Liver (tissue), 9 donors: ENCODE results near the gene TERT. TPM values are rescaled to one million over a fixed set of nuclear protein-coding genes. Genes with fewer than 3 reads are reported as not detected.
"Not testable (repeated sequence)": the region's sequence is repeated elsewhere in the genome, so short reads cannot be mapped to it uniquely, and the experiment has no call there.

Experiments
- DNase-seq: peaks from one replicate; pipeline ENCODE4 v3.0.0-alpha.2; 2017; ENCODE audit warnings: low spot score
- H3K27ac ChIP-seq, 2 donors: one replicate each; pipeline ENCODE4 v1.7.0; 2013; ENCODE audit warnings: inconsistent platforms in 2 of 2, low read length in 2 of 2, control low read depth in 1 of 2, low read depth in 1 of 2, mild to moderate bottlenecking in 1 of 2
- H3K27me3 ChIP-seq, 4 donors: one replicate each; pipeline versions ENCODE4 v1.6.1 to v1.7.0; 2013; ENCODE audit warnings: low read length in 3 of 4, inconsistent platforms in 1 of 4, mild to moderate bottlenecking in 1 of 4, moderate library complexity in 1 of 4; ENCODE audit not compliant: control insufficient read depth in 4 of 4, insufficient read depth in 4 of 4
- H3K36me3 ChIP-seq, 4 donors: one replicate each; pipeline versions ENCODE4 v1.6.1 to v1.7.0; 2013; ENCODE audit warnings: low read length in 3 of 4, mild to moderate bottlenecking in 3 of 4, low read depth in 1 of 4, moderate library complexity in 1 of 4; ENCODE audit not compliant: control insufficient read depth in 4 of 4, insufficient read depth in 3 of 4
- H3K4me1 ChIP-seq, 4 donors: one replicate each; pipeline versions ENCODE4 v1.6.1 to v1.7.0; 2013; ENCODE audit warnings: low read length in 3 of 4, mild to moderate bottlenecking in 3 of 4, moderate library complexity in 1 of 4; ENCODE audit not compliant: control insufficient read depth in 4 of 4, insufficient read depth in 4 of 4
- H3K4me3 ChIP-seq, 3 donors: one replicate each; pipeline versions ENCODE4 v1.6.1 to v1.7.0; 2013; ENCODE audit warnings: low read length in 3 of 3, control low read depth in 1 of 3, low read depth in 1 of 3, mild to moderate bottlenecking in 1 of 3
- H3K9ac ChIP-seq, 2 donors: one replicate each; pipeline ENCODE4 v1.7.0; 2013; ENCODE audit warnings: low read length in 2 of 2, mild to moderate bottlenecking in 2 of 2, moderate library complexity in 2 of 2, control low read depth in 1 of 2, low read depth in 1 of 2
- H3K9me3 ChIP-seq, 4 donors: one replicate each; pipeline versions ENCODE4 v1.6.1 to v1.7.0; 2013; ENCODE audit warnings: low read length in 3 of 4; ENCODE audit not compliant: control insufficient read depth in 4 of 4
- ATF3 ChIP-seq: IDR thresholded peaks from 2 replicates; pipeline ENCODE4 v1.6.1; 2016; ENCODE audit warnings: antibody characterized with exemption
- FOXA2 ChIP-seq: IDR thresholded peaks from 2 replicates; pipeline ENCODE4 v1.6.1; 2016; ENCODE audit warnings: antibody characterized with exemption
- GABPA ChIP-seq, 2 donors: IDR thresholded peaks in 1 of 2; conservative IDR thresholded peaks in 1 of 2; 2 replicates each; pipeline ENCODE4 v1.6.1; 2016; ENCODE audit warnings: antibody characterized with exemption in 2 of 2, mild to moderate bottlenecking in 1 of 2, moderate library complexity in 1 of 2
- JUND ChIP-seq, 2 donors: IDR thresholded peaks; 2 replicates each; pipeline ENCODE4 v1.6.1; 2016; ENCODE audit warnings: antibody characterized with exemption in 2 of 2
- MAX ChIP-seq: IDR thresholded peaks from 2 replicates; pipeline ENCODE4 v1.6.1; 2016; ENCODE audit warnings: antibody characterized with exemption
- NR2F2 ChIP-seq: IDR thresholded peaks from 2 replicates; pipeline ENCODE4 v1.6.1; 2016; ENCODE audit warnings: antibody characterized with exemption
- REST ChIP-seq: IDR thresholded peaks from 2 replicates; pipeline ENCODE4 v1.6.1; 2016; ENCODE audit warnings: antibody characterized with exemption, mild to moderate bottlenecking
- RXRA ChIP-seq, 2 donors: IDR thresholded peaks; 2 replicates each; pipeline ENCODE4 v1.6.1; 2017 to 2018; ENCODE audit warnings: antibody characterized with exemption in 2 of 2, mild to moderate bottlenecking in 1 of 2
- TAF1 ChIP-seq: conservative IDR thresholded peaks from 2 replicates; pipeline ENCODE4 v1.6.1; 2016; ENCODE audit warnings: antibody characterized with exemption, mild to moderate bottlenecking
- YY1 ChIP-seq: IDR thresholded peaks from 2 replicates; pipeline ENCODE4 v1.6.1; 2016; ENCODE audit warnings: antibody characterized with exemption, mild to moderate bottlenecking
- ZBTB33 ChIP-seq: IDR thresholded peaks from 2 replicates; pipeline ENCODE4 v1.6.1; 2016; ENCODE audit warnings: antibody characterized with exemption
- WGBS: extraction: QIAGEN DNeasy Blood & Tissue Kit; methylation state at CpG from one replicate; pipeline ENCODE4 v1.1.7; 2013; 5-methylcytosine and 5-hydroxymethylcytosine counted together
- polyA plus RNA-seq, 2 donors: library from polyadenylated mRNA; stranded (reverse) in 1 of 2; unstranded in 1 of 2; fragments of 200-250 nt in 1 of 2; fragments of >200 nt in 1 of 2; fragmentation: Nextera tagmentation in 1 of 2; extraction: Ambion mirVana in 1 of 2; gene quantifications; one replicate each; pipeline versions ENCODE4 v1.2.1 to v1.2.3, GENCODE V29; 2013 to 2015
- total RNA-seq, 2 donors: library from RNA; depleted of rRNA; stranded (reverse); fragments of >200 nt; gene quantifications; one replicate each; pipeline ENCODE4 v1.2.3, GENCODE V29; 2014
- donor health status: healthy.
- donor health status: healthy.
- donor health status: healthy.
- donor health status: healthy.
- donor health status: healthy.

TERT gene
- total and polyA plus RNA-seq, 4 donors, result 0.14 TPM; not detected in 3

GRCh38 chr5:1229822-1230221 lies 65.0 kb downstream of the TERT start:
- Histone ChIP-seq H3K27me3 (no peaks in the 10 kb centered on the region), H3K36me3 (no peaks in the 10 kb centered on the region), H3K9me3 (no peaks in the 10 kb centered on the region), H3K4me3 (no peak overlapping the region), H3K4me1 (no peaks in the 10 kb centered on the region), H3K9ac (no peak overlapping the region), H3K27ac (no peak overlapping the region)
- no peak for TF ChIP-seq JUND (IDR thresholded peaks at IDR 0.05)
- TF ChIP-seq NR2F2, result no peak
- no peak for TF ChIP-seq ATF3
- no peak for DNase-seq
- 46% methylated on average over 7 of the region's 7 CpGs for WGBS

GRCh38 chr5:1229023-1229422 lies 65.8 kb downstream of the TERT start:
- 80% methylated on average over 11 of the region's 11 CpGs for WGBS
- H3K27ac ChIP-seq, H3K4me1 ChIP-seq, H3K9ac ChIP-seq, H3K9me3 ChIP-seq, DNase-seq, H3K36me3 ChIP-seq, H3K4me3 ChIP-seq, H3K27me3 ChIP-seq: not testable (repeated sequence)

GRCh38 chr5:1228120-1228519 lies 66.7 kb downstream of the TERT start:
- Histone ChIP-seq H3K4me1 (no peaks in the 10 kb centered on the region), H3K27me3 (no peaks in the 10 kb centered on the region), H3K9ac (no peak overlapping the region), H3K27ac (no peak overlapping the region), H3K36me3 (no peaks in the 10 kb centered on the region), H3K9me3 (no peaks in the 10 kb centered on the region), H3K4me3 (no peak overlapping the region)
- no peak for DNase-seq
- WGBS, result 71% methylated on average over 15 of the region's 15 CpGs
- TF ChIP-seq ZBTB33 (no peak), RXRA (IDR thresholded peaks at IDR 0.05) (no peak), MAX (no peak), ATF3 (no peak), JUND (IDR thresholded peaks at IDR 0.05) (no peak), FOXA2 (no peak)

- no peaks in the 10 kb centered on the region for H3K4me1 ChIP-seq
- TF ChIP-seq ATF3 (no peak), MAX (no peak), NR2F2 (no peak), YY1 (no peak), GABPA (IDR thresholded peaks at IDR 0.05 in 1 of 2, conservative IDR thresholded peaks at IDR 0.05 in 1 of 2) (no peak), JUND (IDR thresholded peaks at IDR 0.05) (no peak), TAF1 (no peak), REST (no peak)
Observed at GRCh38 chr5:1227667-1228066, 67.2 kb downstream of the TERT start.

More at GRCh38 chr5:1227667-1228066, 67.2 kb downstream of the TERT start:
- WGBS, result 69% methylated on average over 14 of the region's 14 CpGs
- Histone ChIP-seq H3K27me3 (no peaks in the 10 kb centered on the region), H3K36me3 (no peaks in the 10 kb centered on the region), H3K27ac (no peak overlapping the region), H3K9me3 (no peaks in the 10 kb centered on the region), H3K4me3 (no peak overlapping the region), H3K9ac (no peak overlapping the region)
- DNase-seq, result no peak
